ENCODE measurements around the gene LIPE. TPM values are rescaled to one million over a fixed set of nuclear protein-coding genes. Genes with fewer than 3 reads are reported as not detected.

Gene LIPE
- total RNA-seq, 4 donors from 2014 or later = 4.0 to 10.0 (median 7.4) TPM

- no peaks in the 10 kb centered on the region for H3K4me1 ChIP-seq
- peaks cover 18% of the 10 kb centered on the region in 2 donors for H3K36me3 ChIP-seq
- TF ChIP-seq POLR2A (IDR thresholded peaks at IDR 0.05) = no peak
- no peak for TF ChIP-seq CTCF (IDR thresholded peaks at IDR 0.05)
- no peak for DNase-seq
- no peak overlapping the region for H3K27ac ChIP-seq
- intact Hi-C loops (cut with DNase I) = no loop called here
- no peaks in the 10 kb centered on the region for H3K9me3 ChIP-seq
- no peaks in the 10 kb centered on the region for H3K27me3 ChIP-seq
- H3K4me3 ChIP-seq (replicated peaks in 1 of 3) = no peak overlapping the region
- 91 to 96% methylated on average over 19 to 20 of the region's 31 CpGs for WGBS, 2 donors
Observed at GRCh38 chr19:42352301-42353259, 74.6 kb downstream of the LIPE start.

Small RNA genes within 50 kb of the gene (small RNA-seq; reads per million reads assigned to genes)
- not detected for gene RNU4-60P

Other genes with a start within 250 kb of the LIPE start
- 10 to 100 TPM; 46.1 to 55.8 (median 50.2) TPM for gene DEDD2, start 209.7 kb downstream of the LIPE start, total RNA-seq
- 1 to 10 TPM; 4.6 to 7.9 (median 6.8) TPM for gene ZNF526, start 207.1 kb downstream of the LIPE start, total RNA-seq
- 10 to 100 TPM; 19.1 to 32.6 (median 24.6) TPM for gene GSK3A, start 184.8 kb downstream of the LIPE start, total RNA-seq
- gene ERF, start 172.3 kb downstream of the LIPE start, total RNA-seq = 10 to 100 TPM; 27.5 to 50.2 (median 39.2) TPM
- 10 to 100 TPM; 50.6 to 98.3 (median 56.9) TPM for gene CIC, start 158.1 kb downstream of the LIPE start, total RNA-seq
- under 1 TPM in 2 of 4 donors, not detected in 2; 0.27 to 0.45 TPM for gene PRR19, start 125.3 kb downstream of the LIPE start, total RNA-seq
- 10 to 100 TPM in 3 of 4 donors, 1 to 10 TPM in 1; 6.0 to 23.7 (median 19.1) TPM for gene PAFAH1B3, start 124.8 kb downstream of the LIPE start, total RNA-seq
- 1 to 10 TPM in 1 of 4 donors, not detected in 3; 2.8 TPM for gene TMEM145, start 114.1 kb downstream of the LIPE start, total RNA-seq
- gene MEGF8, start 101.8 kb downstream of the LIPE start, total RNA-seq = 100 to 1,000 TPM in 1 of 4 donors, 10 to 100 TPM in 3; 12.5 to 150 (median 35.7) TPM
- gene CNFN, start 37.1 kb downstream of the LIPE start, total RNA-seq = 1 to 10 TPM in 1 of 4 donors, not detected in 3; 1.0 TPM
- not detected for gene CXCL17, start 15.6 kb upstream of the LIPE start, total RNA-seq
- 10 to 100 TPM in 1 of 4 donors, 1 to 10 TPM in 3; 2.1 to 21.5 (median 3.6) TPM for gene CEACAM1, start 101.1 kb upstream of the LIPE start, total RNA-seq
- not detected for gene CEACAM8, start 167.5 kb upstream of the LIPE start, total RNA-seq

All from thyroid gland (tissue), 4 donors.